Heart left ventricle (tissue), 13 donors: ENCODE results near the gene TNFSF10.

ENCODE experiments used
- POLR2A ChIP-seq, 2 donors: fragments of 450-650 bp; IDR thresholded peaks; one replicate each; pipeline ENCODE4 v1.6.1; 2017; ENCODE audit warnings: antibody characterized with exemption in 2 of 2, mild to moderate bottlenecking in 2 of 2, moderate library complexity in 2 of 2
- TF ChIP-seq, protein P1 (sequence below), 12 donors: fragments of 200-600 bp; sonication (generic) in 4 of 12; IDR thresholded peaks; one replicate each; pipeline versions ENCODE4 v1.5.0 to v1.8.0; 2018 to 2022; ENCODE audit warnings: antibody characterized with exemption in 12 of 12, mild to moderate bottlenecking in 5 of 12
- donor health status: ischemic (EF 13 %, LVEDD 7.1; RV severe dilation, severe dysfunction).
- donor health status: DM: no; HTN: yes; CAD: no.
- donor health status: DM: no; HTN: no; CAD: no.
- donor health status: ischemic (EF 25% LVEDD 6.9; RV normal size, moderate dysfunction).
- donor health status: ischemic (EF 25% LVEDD 5.7; RV mildly dilated, moderate dysfunction).
- donor health status: ischemic (EF 35%, LVEDD 5.7; RV mildly dilated, moderate dysfunction).
- donor health status: nonischemic (EF 11% LVEDD 7.7; RV severe dilation, severe dysfunction).
- donor health status: DM: yes; HTN: yes; CAD: no.
- donor health status: PGD.
- donor health status: ischemic (EF 29% LVEDD 5.4; RV normal size, mild dysfunction).
- donor health status: nonischemic (EF 23%, LVEDD 6.1; RV moderate dilation, normal function).

DNA sequence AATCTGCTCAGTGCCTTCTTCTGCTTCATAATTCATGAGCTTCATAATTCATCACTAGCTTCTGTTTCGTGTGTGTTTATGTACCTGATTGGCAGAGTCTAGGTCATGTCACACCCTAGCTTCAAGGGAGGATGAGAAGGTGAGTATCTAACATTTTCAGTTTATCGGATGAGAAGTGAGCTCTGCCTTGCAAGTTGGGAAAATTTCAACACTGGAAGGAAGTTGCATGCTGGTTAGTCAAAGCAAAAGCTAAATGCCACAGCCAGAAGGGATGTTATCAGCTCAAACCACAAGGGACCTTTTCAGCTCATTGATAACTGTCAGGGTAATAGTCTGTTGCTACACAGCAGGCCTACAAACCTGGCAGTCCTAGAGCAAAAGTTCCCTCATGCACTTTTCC is 7.3 kb upstream of the TNFSF10 start:
- TF ChIP-seq, protein P1, sequence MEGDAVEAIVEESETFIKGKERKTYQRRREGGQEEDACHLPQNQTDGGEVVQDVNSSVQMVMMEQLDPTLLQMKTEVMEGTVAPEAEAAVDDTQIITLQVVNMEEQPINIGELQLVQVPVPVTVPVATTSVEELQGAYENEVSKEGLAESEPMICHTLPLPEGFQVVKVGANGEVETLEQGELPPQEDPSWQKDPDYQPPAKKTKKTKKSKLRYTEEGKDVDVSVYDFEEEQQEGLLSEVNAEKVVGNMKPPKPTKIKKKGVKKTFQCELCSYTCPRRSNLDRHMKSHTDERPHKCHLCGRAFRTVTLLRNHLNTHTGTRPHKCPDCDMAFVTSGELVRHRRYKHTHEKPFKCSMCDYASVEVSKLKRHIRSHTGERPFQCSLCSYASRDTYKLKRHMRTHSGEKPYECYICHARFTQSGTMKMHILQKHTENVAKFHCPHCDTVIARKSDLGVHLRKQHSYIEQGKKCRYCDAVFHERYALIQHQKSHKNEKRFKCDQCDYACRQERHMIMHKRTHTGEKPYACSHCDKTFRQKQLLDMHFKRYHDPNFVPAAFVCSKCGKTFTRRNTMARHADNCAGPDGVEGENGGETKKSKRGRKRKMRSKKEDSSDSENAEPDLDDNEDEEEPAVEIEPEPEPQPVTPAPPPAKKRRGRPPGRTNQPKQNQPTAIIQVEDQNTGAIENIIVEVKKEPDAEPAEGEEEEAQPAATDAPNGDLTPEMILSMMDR (IDR thresholded peaks at IDR 0.05), result no peak
- no peak for TF ChIP-seq POLR2A (IDR thresholded peaks at IDR 0.05)
